IMR-90 (cell line): Measurements from ENCODE around the gene MAML3. TPM values are rescaled to one million over a fixed set of nuclear protein-coding genes. Genes with fewer than 3 reads are reported as not detected.

Source experiments
- ATAC-seq: fragments of 200-7000 bp; cut with Tn5 transposase; 2 replicates; pipeline ENCODE4 v1.9.1; 2020; ENCODE audit warnings: low read depth, mild to moderate bottlenecking, moderate library complexity
- BruUV-seq: library from RNA; stranded (reverse); fragments of 400-500 nt; replicated peaks from 2 replicates; lab custom pipeline; 2021; lab: Mats Ljungman, UMichigan
- CTCF ChIA-PET: fragments of 300-600 bp; formaldehyde crosslinking; extraction: SDS; loops from one replicate; lab custom pipeline; 2021; ENCODE audit warnings: antibody characterized with exemption; lab: Yijun Ruan, JAX
- POLR2A ChIA-PET: fragments of 300-600 bp; sonication (Branson Sonifier 250); formaldehyde crosslinking; loops from one replicate; lab custom pipeline; 2022; ENCODE audit warnings: antibody characterized with exemption; ENCODE audit not compliant: unreplicated experiment; lab: Charles Lee
- DNase-seq: peaks from one replicate; pipeline ENCODE4 v3.0.0; 2013
- H2AFZ ChIP-seq: replicated peaks from 2 replicates; pipeline ENCODE3; 2013; ENCODE audit warnings: low read length, mild to moderate bottlenecking; ENCODE audit not compliant: poor library complexity
- H2AK5ac ChIP-seq: 2 replicates; pipeline ENCODE4 v1.6.1; 2013; ENCODE audit warnings: low read depth, low read length, inconsistent platforms
- H2AK9ac ChIP-seq: replicated peaks from 2 replicates; pipeline ENCODE3; 2013; ENCODE audit warnings: mild to moderate bottlenecking, low read depth, low read length, moderate library complexity; ENCODE audit not compliant: poor library complexity
- H2BK120ac ChIP-seq: 2 replicates; pipeline ENCODE4 v1.6.1; 2013; ENCODE audit warnings: low read depth, low read length, inconsistent platforms
- H2BK15ac ChIP-seq: 3 replicates; pipeline ENCODE4 v1.6.1; 2013; ENCODE audit warnings: low read depth, low read length, inconsistent platforms
- H2BK20ac ChIP-seq: 2 replicates; pipeline ENCODE4 v1.6.1; 2013; ENCODE audit warnings: low read depth, mild to moderate bottlenecking, inconsistent platforms, low read length, moderate library complexity
- H2BK5ac ChIP-seq: 2 replicates; pipeline ENCODE4 v1.6.1; 2013; ENCODE audit warnings: mild to moderate bottlenecking, low read depth, low read length, inconsistent platforms; ENCODE audit not compliant: poor library complexity, severe bottlenecking
- H3K14ac ChIP-seq: replicated peaks from 2 replicates; pipeline ENCODE4 v1.6.1; 2013; ENCODE audit warnings: low read depth, low read length, inconsistent platforms
- H3K18ac ChIP-seq: 2 replicates; pipeline ENCODE4 v1.6.1; 2013; ENCODE audit warnings: low read depth, low read length, control low read depth
- H3K23ac ChIP-seq: 2 replicates; pipeline ENCODE4 v1.6.1; 2013; ENCODE audit warnings: low read depth, low read length, inconsistent platforms
- H3K27ac ChIP-seq: 2 replicates; pipeline ENCODE4 v1.5.1; 2013; ENCODE audit warnings: mild to moderate bottlenecking, control low read depth, low read length; ENCODE audit not compliant: insufficient read depth
- H3K27me3 ChIP-seq: 2 replicates; pipeline ENCODE4 v1.6.1; 2013; ENCODE audit warnings: low read length; ENCODE audit not compliant: control insufficient read depth, insufficient read depth
- H3K36me3 ChIP-seq: 2 replicates; pipeline ENCODE4 v1.6.1; 2013; ENCODE audit warnings: low read length, mixed read lengths; ENCODE audit not compliant: control insufficient read depth, insufficient read depth
- H3K4ac ChIP-seq: 2 replicates; pipeline ENCODE4 v1.6.1; 2013; ENCODE audit warnings: low read depth, low read length, inconsistent platforms
- H3K4me1 ChIP-seq: 2 replicates; pipeline ENCODE4 v1.6.1; 2013; ENCODE audit warnings: low read length, mixed read lengths; ENCODE audit not compliant: control insufficient read depth, insufficient read depth
- H3K4me2 ChIP-seq: 2 replicates; pipeline ENCODE4 v1.6.1; 2013; ENCODE audit warnings: low read depth, mild to moderate bottlenecking, control low read depth, low read length, moderate library complexity
- H3K4me3 ChIP-seq: 2 replicates; pipeline ENCODE4 v1.5.1; 2013; ENCODE audit warnings: low read depth, mild to moderate bottlenecking, control low read depth, low read length, moderate library complexity; ENCODE audit not compliant: insufficient read depth
- H3K56ac ChIP-seq: 2 replicates; pipeline ENCODE4 v1.6.1; 2013; ENCODE audit warnings: low read length, inconsistent platforms; ENCODE audit not compliant: insufficient read depth; ENCODE audit errors: extremely low read depth
- H3K79me1 ChIP-seq, 2 experiments: 2 replicates each; pipeline ENCODE4 v1.6.1; 2013; ENCODE audit warnings: low read length in 2 of 2, inconsistent platforms in 1 of 2, low read depth in 1 of 2
- H3K9ac ChIP-seq: 2 replicates; pipeline ENCODE4 v1.6.1; 2013; ENCODE audit warnings: low read depth, low read length, control low read depth
- H3K9me1 ChIP-seq: 2 replicates; pipeline ENCODE4 v1.6.1; 2013; ENCODE audit warnings: low read length, inconsistent platforms; ENCODE audit not compliant: insufficient read depth
- H3K9me3 ChIP-seq: 2 replicates; pipeline ENCODE4 v1.6.1; 2013; ENCODE audit warnings: low read length; ENCODE audit not compliant: control insufficient read depth, insufficient read depth
- H4K20me1 ChIP-seq: 2 replicates; pipeline ENCODE4 v1.6.1; 2013; ENCODE audit warnings: low read length, inconsistent platforms; ENCODE audit not compliant: insufficient read depth
- H4K5ac ChIP-seq: 2 replicates; pipeline ENCODE4 v1.6.1; 2013; ENCODE audit warnings: mild to moderate bottlenecking, low read depth, low read length, control low read depth
- H4K8ac ChIP-seq, 2 experiments: 2 replicates each; pipeline ENCODE4 v1.6.1; 2013; ENCODE audit warnings: low read depth in 2 of 2, low read length in 2 of 2, control low read depth in 1 of 2, inconsistent platforms in 1 of 2
- H4K91ac ChIP-seq: 2 replicates; pipeline ENCODE4 v1.6.1; 2013; ENCODE audit warnings: low read depth, low read length, inconsistent platforms; ENCODE audit not compliant: insufficient read depth
- CEBPB ChIP-seq: IDR thresholded peaks from 2 replicates; pipeline ENCODE4 v1.6.1; 2012; ENCODE audit warnings: low read depth, low read length, improper control_type of control experiment
- POLR2A ChIP-seq: IDR thresholded peaks from 2 replicates; pipeline ENCODE4 v1.6.1; 2012; ENCODE audit warnings: mild to moderate bottlenecking, low read depth, low read length
- WGBS, 2 experiments: methylation state at CpG; one replicate each; pipeline versions ENCODE4 v1.1.5 to v1.1.7; 2013; ENCODE audit warnings: missing lambda C conversion rate in 2 of 2; ENCODE audit not compliant: insufficient read length in 1 of 2; ENCODE audit errors: extremely low coverage in 2 of 2; 5-methylcytosine and 5-hydroxymethylcytosine counted together
- dilution Hi-C: fragments of 300-500 bp; cut with HindIII; formaldehyde crosslinking; loops from one replicate; pipeline ENCODE4 v1.14.3; 2018; ENCODE audit warnings: low sequenced_read_pairs; ENCODE audit not compliant: unreplicated experiment
- in situ Hi-C: fragments of 300-500 bp; cut with MboI; formaldehyde crosslinking; loops from 3 replicates; pipeline ENCODE4 v1.14.3; 2019; ENCODE audit warnings: low sequenced_read_pairs, inconsistent platforms, mixed read lengths
- intact Hi-C: fragments of 100-400 bp; cut with micrococcal nuclease; formaldehyde crosslinking; loops from 2 replicates; pipeline ENCODE4 v1.10.0; 2022
- polyA plus RNA-seq, 3 experiments: library from polyadenylated mRNA; depleted of rRNA; stranded (reverse); fragments of >200 nt; gene quantifications; 2 replicates each; pipeline ENCODE4 v1.2.3, GENCODE V29; 2012; ENCODE audit warnings: low replicate concordance in 1 of 3
- total RNA-seq: library from RNA; depleted of rRNA; stranded (reverse); fragments of >200 nt; gene quantifications from 2 replicates; pipeline ENCODE4 v1.2.3, GENCODE V29; 2012

Gene MAML3
- total and polyA plus RNA-seq, 2 of the 4 experiments (the other 2 are of a cell fraction) = 0.90 to 1.7 TPM

DNA sequence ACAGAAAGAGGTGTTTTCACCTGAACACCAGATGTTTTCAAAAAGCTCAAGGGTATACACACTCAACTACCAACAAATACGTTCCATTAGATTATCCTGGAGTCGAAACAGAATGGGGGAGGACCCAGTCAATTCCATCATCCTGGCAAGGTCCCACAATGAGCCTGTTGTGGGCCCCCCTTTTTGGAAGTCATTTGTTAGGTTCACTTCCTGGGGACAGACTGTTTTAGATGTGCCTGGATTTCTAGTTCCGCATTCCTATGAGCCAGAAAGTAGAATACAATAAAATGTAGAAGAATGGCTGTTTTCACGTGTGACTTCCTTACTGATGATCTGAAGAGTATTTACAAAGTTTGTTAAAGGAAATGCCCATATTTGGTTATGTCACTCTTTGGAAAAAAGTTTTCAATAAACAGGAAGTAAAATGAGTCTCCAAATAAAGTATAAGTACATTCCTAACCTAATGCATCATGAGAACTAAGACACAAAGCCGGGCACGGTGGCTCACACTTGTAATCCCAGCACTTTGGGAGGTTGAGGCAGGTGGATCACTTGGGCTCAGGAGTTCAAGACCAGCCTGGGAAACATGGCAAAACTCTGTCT lies 192.5 kb downstream of the MAML3 start:
- Histone ChIP-seq H2AFZ (no peak overlapping the region), H2AK9ac (no peak overlapping the region), H3K23ac (no peak overlapping the region), H2BK20ac (no peak overlapping the region), H4K91ac (no peak overlapping the region), H3K4me2 (no peak overlapping the region), H4K8ac (no peak overlapping the region), H3K9me1 (no peaks in the 10 kb centered on the region), H2AK5ac (no peak overlapping the region), H3K27me3 (no peaks in the 10 kb centered on the region), H3K36me3 (no peaks in the 10 kb centered on the region), H2BK15ac (no peak overlapping the region), H3K4me3 (no peak overlapping the region), H3K27ac (no peak overlapping the region), H2BK120ac (no peak overlapping the region), H4K5ac (no peak overlapping the region), H3K9me3 (no peaks in the 10 kb centered on the region), H3K18ac (no peak overlapping the region), H3K9ac (no peak overlapping the region), H3K79me1 (no peaks in the 10 kb centered on the region), H4K20me1 (no peaks in the 10 kb centered on the region), H2BK5ac (no peak overlapping the region), H3K56ac (no peak overlapping the region), H3K14ac (no peak overlapping the region), H3K4me1 (peaks cover 2% of the 10 kb centered on the region; the same call in 1 of the 2 replicates), H3K4ac (no peak overlapping the region)
- WGBS, 2 experiments = 57% methylated on average over 2 of the region's 6 CpGs; no CpG with 5 or more reads in 1 of the 2 experiments
- ChIA-PET CTCF (no interaction called here), POLR2A (interaction anchor here (0.5 to 0.6 kb wide), 2 partner anchors 170 to 358 kb away, joined by 3 to 4 read pairs; no protein-coding TSS in a partner anchor)
- intact Hi-C loops (no loop called here), in situ Hi-C loops (no loop called here), dilution Hi-C loops (no loop called here)
- TF ChIP-seq POLR2A (no peak), CEBPB (no peak)
- no peak for DNase-seq
- ATAC-seq = no peak
- no TSS peak for BruUV-seq
